ENCODE data around the gene SH3BGRL2.

SH3BGRL2 gene

GRCh38 chr6:79711167-79711566, 80.0 kb downstream of the SH3BGRL2 start:
- DNase-seq, result no peak
- H3K4me3 ChIP-seq (ENCODE audit: insufficient read depth, low read depth, low read length, poor library complexity, severe bottlenecking), result no peak overlapping the region
- H3K27me3 ChIP-seq (replicated peaks; ENCODE audit: control insufficient read depth, insufficient read depth, low read length, poor library complexity, severe bottlenecking), result no peaks in the 10 kb centered on the region
- H3K36me3 ChIP-seq (ENCODE audit: control insufficient read depth, insufficient read depth, low read length), result no peaks in the 10 kb centered on the region
- no peaks in the 10 kb centered on the region for H3K9me3 ChIP-seq (ENCODE audit: control insufficient read depth, low read length)
- no peaks in the 10 kb centered on the region for H3K4me1 ChIP-seq (ENCODE audit: control insufficient read depth, insufficient read depth, low read length, poor library complexity, severe bottlenecking)
- no peak overlapping the region for H3K27ac ChIP-seq (ENCODE audit: insufficient read depth, low read length, poor library complexity, severe bottlenecking)

- no peaks in the 10 kb centered on the region for H3K4me1 ChIP-seq (ENCODE audit: control insufficient read depth, insufficient read depth, low read length, poor library complexity, severe bottlenecking)
- no peak overlapping the region for H3K4me3 ChIP-seq (ENCODE audit: insufficient read depth, low read depth, low read length, poor library complexity, severe bottlenecking)
- no peaks in the 10 kb centered on the region for H3K36me3 ChIP-seq (ENCODE audit: control insufficient read depth, insufficient read depth, low read length)
- no peak overlapping the region for H3K27ac ChIP-seq (ENCODE audit: insufficient read depth, low read length, poor library complexity, severe bottlenecking)
- H3K27me3 ChIP-seq (replicated peaks; ENCODE audit: control insufficient read depth, insufficient read depth, low read length, poor library complexity, severe bottlenecking), result no peaks in the 10 kb centered on the region
- DNase-seq, result no peak
- H3K9me3 ChIP-seq (ENCODE audit: control insufficient read depth, low read length), result no peaks in the 10 kb centered on the region
Observed at GRCh38 chr6:79712144-79712543, 81.0 kb downstream of the SH3BGRL2 start.

GRCh38 chr6:79712616-79713135, 81.5 kb downstream of the SH3BGRL2 start:
- H3K4me3 ChIP-seq (ENCODE audit: insufficient read depth, low read depth, low read length, poor library complexity, severe bottlenecking), result no peak overlapping the region
- no peaks in the 10 kb centered on the region for H3K9me3 ChIP-seq (ENCODE audit: control insufficient read depth, low read length)
- no peaks in the 10 kb centered on the region for H3K27me3 ChIP-seq (replicated peaks; ENCODE audit: control insufficient read depth, insufficient read depth, low read length, poor library complexity, severe bottlenecking)
- no peaks in the 10 kb centered on the region for H3K36me3 ChIP-seq (ENCODE audit: control insufficient read depth, insufficient read depth, low read length)
- H3K27ac ChIP-seq (ENCODE audit: insufficient read depth, low read length, poor library complexity, severe bottlenecking), result no peak overlapping the region
- no peaks in the 10 kb centered on the region for H3K4me1 ChIP-seq (ENCODE audit: control insufficient read depth, insufficient read depth, low read length, poor library complexity, severe bottlenecking)
- no peak for DNase-seq

GRCh38 chr6:79713701-79714322, 82.7 kb downstream of the SH3BGRL2 start:
- DNase-seq, result no peak
- Histone ChIP-seq H3K9me3 (ENCODE audit: control insufficient read depth, low read length) (no peaks in the 10 kb centered on the region), H3K4me3 (ENCODE audit: insufficient read depth, low read depth, low read length, poor library complexity, severe bottlenecking) (no peak overlapping the region), H3K4me1 (ENCODE audit: control insufficient read depth, insufficient read depth, low read length, poor library complexity, severe bottlenecking) (no peaks in the 10 kb centered on the region), H3K27ac (ENCODE audit: insufficient read depth, low read length, poor library complexity, severe bottlenecking) (no peak overlapping the region), H3K36me3 (ENCODE audit: control insufficient read depth, insufficient read depth, low read length) (no peaks in the 10 kb centered on the region), H3K27me3 (replicated peaks; ENCODE audit: control insufficient read depth, insufficient read depth, low read length, poor library complexity, severe bottlenecking) (no peaks in the 10 kb centered on the region)

GRCh38 chr6:79717989-79718388, 86.9 kb downstream of the SH3BGRL2 start:
- Histone ChIP-seq H3K27ac (ENCODE audit: insufficient read depth, low read length, poor library complexity, severe bottlenecking) (no peak overlapping the region), H3K4me3 (ENCODE audit: insufficient read depth, low read depth, low read length, poor library complexity, severe bottlenecking) (no peak overlapping the region), H3K36me3 (ENCODE audit: control insufficient read depth, insufficient read depth, low read length) (no peaks in the 10 kb centered on the region), H3K27me3 (replicated peaks; ENCODE audit: control insufficient read depth, insufficient read depth, low read length, poor library complexity, severe bottlenecking) (no peaks in the 10 kb centered on the region), H3K4me1 (ENCODE audit: control insufficient read depth, insufficient read depth, low read length, poor library complexity, severe bottlenecking) (no peaks in the 10 kb centered on the region), H3K9me3 (ENCODE audit: control insufficient read depth, low read length) (no peaks in the 10 kb centered on the region)
- DNase-seq, result no peak

- Histone ChIP-seq H3K27ac (ENCODE audit: insufficient read depth, low read length, poor library complexity, severe bottlenecking) (no peak overlapping the region), H3K9me3 (ENCODE audit: control insufficient read depth, low read length) (no peaks in the 10 kb centered on the region), H3K27me3 (replicated peaks; ENCODE audit: control insufficient read depth, insufficient read depth, low read length, poor library complexity, severe bottlenecking) (no peaks in the 10 kb centered on the region), H3K4me1 (ENCODE audit: control insufficient read depth, insufficient read depth, low read length, poor library complexity, severe bottlenecking) (no peaks in the 10 kb centered on the region), H3K36me3 (ENCODE audit: control insufficient read depth, insufficient read depth, low read length) (no peaks in the 10 kb centered on the region), H3K4me3 (ENCODE audit: insufficient read depth, low read depth, low read length, poor library complexity, severe bottlenecking) (no peak overlapping the region)
- no peak for DNase-seq
Observed at GRCh38 chr6:79718509-79719247, 87.5 kb downstream of the SH3BGRL2 start.

- H3K4me1 ChIP-seq (ENCODE audit: control insufficient read depth, insufficient read depth, low read length, poor library complexity, severe bottlenecking), result no peaks in the 10 kb centered on the region
- H3K27ac ChIP-seq (ENCODE audit: insufficient read depth, low read length, poor library complexity, severe bottlenecking), result no peak overlapping the region
- H3K9me3 ChIP-seq (ENCODE audit: control insufficient read depth, low read length), result no peaks in the 10 kb centered on the region
- H3K36me3 ChIP-seq (ENCODE audit: control insufficient read depth, insufficient read depth, low read length), result no peaks in the 10 kb centered on the region
- H3K27me3 ChIP-seq (replicated peaks; ENCODE audit: control insufficient read depth, insufficient read depth, low read length, poor library complexity, severe bottlenecking), result no peaks in the 10 kb centered on the region
- no peak overlapping the region for H3K4me3 ChIP-seq (ENCODE audit: insufficient read depth, low read depth, low read length, poor library complexity, severe bottlenecking)
- DNase-seq, result no peak
Observed at GRCh38 chr6:79719248-79719960, 88.3 kb downstream of the SH3BGRL2 start.

GRCh38 chr6:79724816-79725215, 93.7 kb downstream of the SH3BGRL2 start:
- H3K27ac ChIP-seq (ENCODE audit: insufficient read depth, low read length, poor library complexity, severe bottlenecking), result no peak overlapping the region
- H3K27me3 ChIP-seq (replicated peaks; ENCODE audit: control insufficient read depth, insufficient read depth, low read length, poor library complexity, severe bottlenecking), result no peaks in the 10 kb centered on the region
- no peaks in the 10 kb centered on the region for H3K4me1 ChIP-seq (ENCODE audit: control insufficient read depth, insufficient read depth, low read length, poor library complexity, severe bottlenecking)
- no peaks in the 10 kb centered on the region for H3K9me3 ChIP-seq (ENCODE audit: control insufficient read depth, low read length)
- no peaks in the 10 kb centered on the region for H3K36me3 ChIP-seq (ENCODE audit: control insufficient read depth, insufficient read depth, low read length)
- H3K4me3 ChIP-seq (ENCODE audit: insufficient read depth, low read depth, low read length, poor library complexity, severe bottlenecking), result no peak overlapping the region
- DNase-seq, result no peak

- H3K4me3 ChIP-seq (ENCODE audit: insufficient read depth, low read depth, low read length, poor library complexity, severe bottlenecking), result no peak overlapping the region
- H3K27me3 ChIP-seq (replicated peaks; ENCODE audit: control insufficient read depth, insufficient read depth, low read length, poor library complexity, severe bottlenecking), result no peaks in the 10 kb centered on the region
- DNase-seq, result no peak
- no peaks in the 10 kb centered on the region for H3K36me3 ChIP-seq (ENCODE audit: control insufficient read depth, insufficient read depth, low read length)
- H3K4me1 ChIP-seq (ENCODE audit: control insufficient read depth, insufficient read depth, low read length, poor library complexity, severe bottlenecking), result no peaks in the 10 kb centered on the region
- no peak overlapping the region for H3K27ac ChIP-seq (ENCODE audit: insufficient read depth, low read length, poor library complexity, severe bottlenecking)
- no peaks in the 10 kb centered on the region for H3K9me3 ChIP-seq (ENCODE audit: control insufficient read depth, low read length)
Observed at GRCh38 chr6:79731471-79731870, 100.3 kb downstream of the SH3BGRL2 start.

- H3K4me1 ChIP-seq (ENCODE audit: control insufficient read depth, insufficient read depth, low read length, poor library complexity, severe bottlenecking), result no peaks in the 10 kb centered on the region
- H3K4me3 ChIP-seq (ENCODE audit: insufficient read depth, low read depth, low read length, poor library complexity, severe bottlenecking), result no peak overlapping the region
- no peaks in the 10 kb centered on the region for H3K9me3 ChIP-seq (ENCODE audit: control insufficient read depth, low read length)
- no peak overlapping the region for H3K27ac ChIP-seq (ENCODE audit: insufficient read depth, low read length, poor library complexity, severe bottlenecking)
- no peaks in the 10 kb centered on the region for H3K36me3 ChIP-seq (ENCODE audit: control insufficient read depth, insufficient read depth, low read length)
- DNase-seq, result no peak
- H3K27me3 ChIP-seq (replicated peaks; ENCODE audit: control insufficient read depth, insufficient read depth, low read length, poor library complexity, severe bottlenecking), result no peaks in the 10 kb centered on the region
Observed at GRCh38 chr6:79733388-79733787, 102.3 kb downstream of the SH3BGRL2 start.
